Upper lobe of left lung (tissue), 4 donors: Measurements from ENCODE around the gene PATE2.

Experiments
- EP300 ChIP-seq, 4 donors: sonication (generic); formaldehyde crosslinking; IDR thresholded peaks; one replicate each; pipeline ENCODE4 v1.5.1; 2017; ENCODE audit warnings: antibody characterized with exemption in 4 of 4, control low read depth in 2 of 4
- POLR2A ChIP-seq, 4 donors: fragments of 450-650 bp; IDR thresholded peaks; one replicate each; pipeline ENCODE4 v1.5.1; 2016 to 2017; ENCODE audit warnings: antibody characterized with exemption in 4 of 4, mild to moderate bottlenecking in 2 of 4
- POLR2AphosphoS5 ChIP-seq, 2 donors: sonication (generic); formaldehyde crosslinking; IDR thresholded peaks; one replicate each; pipeline ENCODE4 v1.5.1; 2017; ENCODE audit warnings: antibody characterized with exemption in 2 of 2
- TF ChIP-seq, protein P1 (sequence below), 6 experiments: fragments of 450-650 bp in 4 of 6; fragments of 200-600 bp in 2 of 6; sonication (generic) in 2 of 6; IDR thresholded peaks; one replicate each; pipeline ENCODE4 v1.5.1; 2016 to 2019; ENCODE audit warnings: antibody characterized with exemption in 6 of 6

DNA sequence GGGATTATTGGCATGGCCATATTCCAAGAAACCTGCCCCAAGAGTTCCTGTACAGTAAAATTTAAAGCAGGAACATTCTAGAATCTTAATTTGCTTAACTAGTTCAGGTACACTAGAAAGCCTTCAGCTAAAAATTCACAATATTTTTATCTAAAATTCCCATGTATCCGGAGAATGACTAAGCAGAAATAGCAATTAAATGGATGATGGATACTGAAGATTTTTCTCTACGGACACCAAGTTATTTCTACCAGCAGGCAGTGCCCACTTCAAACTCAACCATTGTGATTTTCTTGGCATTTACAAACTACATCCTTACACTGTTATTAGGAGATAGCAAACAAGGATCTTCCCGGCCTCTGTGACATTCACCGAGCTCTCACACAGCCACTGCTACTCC is 12.2 kb upstream of the PATE2 start:
- TF ChIP-seq, protein P1, sequence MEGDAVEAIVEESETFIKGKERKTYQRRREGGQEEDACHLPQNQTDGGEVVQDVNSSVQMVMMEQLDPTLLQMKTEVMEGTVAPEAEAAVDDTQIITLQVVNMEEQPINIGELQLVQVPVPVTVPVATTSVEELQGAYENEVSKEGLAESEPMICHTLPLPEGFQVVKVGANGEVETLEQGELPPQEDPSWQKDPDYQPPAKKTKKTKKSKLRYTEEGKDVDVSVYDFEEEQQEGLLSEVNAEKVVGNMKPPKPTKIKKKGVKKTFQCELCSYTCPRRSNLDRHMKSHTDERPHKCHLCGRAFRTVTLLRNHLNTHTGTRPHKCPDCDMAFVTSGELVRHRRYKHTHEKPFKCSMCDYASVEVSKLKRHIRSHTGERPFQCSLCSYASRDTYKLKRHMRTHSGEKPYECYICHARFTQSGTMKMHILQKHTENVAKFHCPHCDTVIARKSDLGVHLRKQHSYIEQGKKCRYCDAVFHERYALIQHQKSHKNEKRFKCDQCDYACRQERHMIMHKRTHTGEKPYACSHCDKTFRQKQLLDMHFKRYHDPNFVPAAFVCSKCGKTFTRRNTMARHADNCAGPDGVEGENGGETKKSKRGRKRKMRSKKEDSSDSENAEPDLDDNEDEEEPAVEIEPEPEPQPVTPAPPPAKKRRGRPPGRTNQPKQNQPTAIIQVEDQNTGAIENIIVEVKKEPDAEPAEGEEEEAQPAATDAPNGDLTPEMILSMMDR (IDR thresholded peaks at IDR 0.05): no peak
- no peak for TF ChIP-seq POLR2AphosphoS5 (IDR thresholded peaks at IDR 0.05)
- no peak for TF ChIP-seq EP300 (IDR thresholded peaks at IDR 0.05)
- no peak for TF ChIP-seq POLR2A (IDR thresholded peaks at IDR 0.05)
